GM12872 (cell line): ENCODE measurements around the gene PCNT.

Experiments
- TF ChIP-seq, protein P1 (sequence below): IDR thresholded peaks from 3 replicates; pipeline ENCODE4 v1.5.1; 2011; ENCODE audit warnings: low read depth, mild to moderate bottlenecking, low read length, moderate library complexity; ENCODE audit not compliant: insufficient read depth

Gene PCNT

GRCh38 chr21:46327711-46328110 lies 3.8 kb downstream of the PCNT start:
- TF ChIP-seq, protein P1, sequence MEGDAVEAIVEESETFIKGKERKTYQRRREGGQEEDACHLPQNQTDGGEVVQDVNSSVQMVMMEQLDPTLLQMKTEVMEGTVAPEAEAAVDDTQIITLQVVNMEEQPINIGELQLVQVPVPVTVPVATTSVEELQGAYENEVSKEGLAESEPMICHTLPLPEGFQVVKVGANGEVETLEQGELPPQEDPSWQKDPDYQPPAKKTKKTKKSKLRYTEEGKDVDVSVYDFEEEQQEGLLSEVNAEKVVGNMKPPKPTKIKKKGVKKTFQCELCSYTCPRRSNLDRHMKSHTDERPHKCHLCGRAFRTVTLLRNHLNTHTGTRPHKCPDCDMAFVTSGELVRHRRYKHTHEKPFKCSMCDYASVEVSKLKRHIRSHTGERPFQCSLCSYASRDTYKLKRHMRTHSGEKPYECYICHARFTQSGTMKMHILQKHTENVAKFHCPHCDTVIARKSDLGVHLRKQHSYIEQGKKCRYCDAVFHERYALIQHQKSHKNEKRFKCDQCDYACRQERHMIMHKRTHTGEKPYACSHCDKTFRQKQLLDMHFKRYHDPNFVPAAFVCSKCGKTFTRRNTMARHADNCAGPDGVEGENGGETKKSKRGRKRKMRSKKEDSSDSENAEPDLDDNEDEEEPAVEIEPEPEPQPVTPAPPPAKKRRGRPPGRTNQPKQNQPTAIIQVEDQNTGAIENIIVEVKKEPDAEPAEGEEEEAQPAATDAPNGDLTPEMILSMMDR: no peak

GRCh38 chr21:46328151-46328550 lies 4.2 kb downstream of the PCNT start:
- TF ChIP-seq, protein P1: no peak

- TF ChIP-seq, protein P1: no peak
Observed at GRCh38 chr21:46329796-46330195, 5.8 kb downstream of the PCNT start.

DNA sequence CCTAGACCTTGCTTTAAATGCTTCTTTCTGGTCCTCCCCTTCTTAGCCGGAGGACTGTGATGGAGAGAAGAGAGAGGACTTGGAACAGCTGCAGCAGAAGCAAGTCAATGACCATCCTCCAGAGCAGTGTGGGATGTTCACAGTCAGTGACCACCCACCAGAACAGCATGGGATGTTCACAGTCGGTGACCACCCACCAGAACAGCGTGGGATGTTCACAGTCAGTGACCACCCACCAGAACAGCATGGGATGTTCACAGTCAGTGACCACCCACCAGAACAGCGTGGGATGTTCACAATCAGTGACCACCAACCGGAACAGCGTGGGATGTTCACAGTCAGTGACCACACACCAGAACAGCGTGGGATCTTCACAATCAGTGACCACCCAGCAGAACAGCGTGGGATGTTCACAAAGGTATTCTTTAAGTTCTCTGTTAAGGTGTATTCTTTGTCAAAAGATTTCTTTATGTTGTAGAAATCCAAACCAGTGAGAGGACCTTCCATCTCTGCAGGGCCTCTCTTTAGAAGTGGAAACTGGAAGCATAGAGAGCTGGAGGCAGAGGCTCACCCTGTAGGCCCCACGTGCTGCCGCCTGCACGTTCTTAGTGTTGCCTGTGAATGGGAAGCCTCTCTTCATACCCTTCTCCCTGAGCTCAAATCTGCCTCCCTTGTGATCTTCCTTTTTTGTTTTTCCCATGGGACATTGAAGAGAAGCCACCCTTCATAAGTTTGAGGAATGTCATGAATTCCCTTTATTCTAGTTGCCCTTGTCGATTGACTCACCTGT lies 10.6 kb downstream of the PCNT start:
- TF ChIP-seq, protein P1: no peak

GRCh38 chr21:46336603-46337002 lies 12.6 kb downstream of the PCNT start:
- TF ChIP-seq, protein P1: no peak

DNA sequence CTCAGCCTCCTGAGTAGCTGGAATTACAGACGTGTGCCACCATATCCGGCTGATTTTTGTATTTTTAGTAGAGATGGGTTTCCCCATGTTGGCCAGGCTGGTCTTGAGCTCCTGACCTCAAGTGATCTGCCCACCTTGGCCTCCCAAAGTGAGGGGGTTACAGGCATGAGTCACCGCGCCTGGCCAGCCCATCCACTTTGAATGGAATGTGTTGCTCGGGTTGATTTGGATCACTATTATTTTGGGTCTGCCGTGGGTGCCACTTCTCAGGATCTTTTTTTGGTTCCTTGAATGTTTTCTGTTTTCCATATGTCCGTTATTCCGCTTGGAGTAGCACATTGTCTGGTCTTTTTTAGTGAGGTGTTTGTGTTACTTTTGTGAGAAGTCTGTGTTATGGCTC lies 17.0 kb downstream of the PCNT start:
- TF ChIP-seq, protein P1: no peak

DNA sequence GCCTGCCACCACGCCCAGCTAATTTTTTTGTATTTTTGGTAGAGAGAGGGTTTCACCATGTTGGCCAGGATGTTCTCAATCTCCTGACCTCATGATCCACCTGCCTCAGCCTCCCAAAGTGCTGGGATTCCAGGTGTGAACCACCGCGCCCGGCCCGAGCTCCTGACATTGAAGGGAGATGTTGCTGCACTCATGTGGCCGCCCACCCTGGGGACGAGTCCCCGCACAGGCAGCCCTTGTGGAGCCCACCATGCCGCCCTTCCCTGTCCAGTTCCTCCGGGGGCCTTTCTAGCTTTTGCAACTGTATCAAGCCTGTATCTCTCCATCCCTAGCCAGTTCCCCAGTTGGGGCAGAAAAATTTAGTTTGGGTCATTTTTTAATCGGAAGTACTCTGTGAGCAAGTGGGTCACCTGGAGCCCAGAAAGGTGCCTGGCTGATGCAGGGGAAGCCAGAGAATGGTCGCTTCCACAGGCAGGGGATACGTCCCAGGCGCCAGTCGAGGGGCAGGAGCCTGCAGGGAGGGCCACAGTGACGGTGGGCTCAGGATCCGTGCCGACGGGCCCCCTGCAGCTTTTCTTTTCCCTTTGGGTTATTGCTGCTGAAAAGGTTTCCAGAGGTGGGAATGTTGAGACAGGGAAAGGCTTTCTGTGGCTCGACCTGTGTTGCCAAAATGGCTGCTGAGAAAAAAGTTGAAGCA lies 20.4 kb downstream of the PCNT start:
- TF ChIP-seq, protein P1: no peak
